Skeletal muscle tissue (tissue), 4 donors: ENCODE results near the gene SRD5A1. TPM values are rescaled to one million over a fixed set of nuclear protein-coding genes. Genes with fewer than 3 reads are reported as not detected.
A peak's percentile ranks its signal among the peaks of the same experiment; 100 is the strongest.

Experiments used
- H3K27ac ChIP-seq: one replicate; pipeline ENCODE4 v1.7.0; 2013; ENCODE audit warnings: mild to moderate bottlenecking, low read depth, low read length, inconsistent platforms
- H3K27me3 ChIP-seq, 3 donors: one replicate each; pipeline ENCODE4 v1.7.0; 2013; ENCODE audit warnings: low read length in 3 of 3; ENCODE audit not compliant: control insufficient read depth in 3 of 3, insufficient read depth in 3 of 3
- H3K36me3 ChIP-seq, 3 donors: one replicate each; pipeline ENCODE4 v1.7.0; 2013; ENCODE audit warnings: low read length in 3 of 3; ENCODE audit not compliant: control insufficient read depth in 3 of 3, insufficient read depth in 3 of 3
- H3K4me1 ChIP-seq, 3 donors: one replicate each; pipeline ENCODE4 v1.7.0; 2013; ENCODE audit warnings: low read length in 3 of 3, mild to moderate bottlenecking in 3 of 3; ENCODE audit not compliant: control insufficient read depth in 3 of 3, insufficient read depth in 3 of 3
- H3K4me3 ChIP-seq, 3 donors: one replicate each; pipeline ENCODE4 v1.7.0; 2013; ENCODE audit warnings: low read length in 3 of 3
- H3K9ac ChIP-seq, 3 donors: one replicate each; pipeline ENCODE4 v1.7.0; 2013; ENCODE audit warnings: low read length in 3 of 3, mild to moderate bottlenecking in 3 of 3, moderate library complexity in 2 of 3, low read depth in 1 of 3
- H3K9me3 ChIP-seq, 3 donors: one replicate each; pipeline ENCODE4 v1.7.0; 2013; ENCODE audit warnings: low read length in 3 of 3; ENCODE audit not compliant: control insufficient read depth in 3 of 3
- total RNA-seq: library from RNA; depleted of rRNA; stranded (reverse); fragments of >200 nt; gene quantifications from one replicate; pipeline ENCODE4 v1.2.3, GENCODE V29; 2014
- donor health status: Osteomylitis.

Gene SRD5A1
- total RNA-seq, 1 donor from 2014 or later, result 4.2 TPM

DNA sequence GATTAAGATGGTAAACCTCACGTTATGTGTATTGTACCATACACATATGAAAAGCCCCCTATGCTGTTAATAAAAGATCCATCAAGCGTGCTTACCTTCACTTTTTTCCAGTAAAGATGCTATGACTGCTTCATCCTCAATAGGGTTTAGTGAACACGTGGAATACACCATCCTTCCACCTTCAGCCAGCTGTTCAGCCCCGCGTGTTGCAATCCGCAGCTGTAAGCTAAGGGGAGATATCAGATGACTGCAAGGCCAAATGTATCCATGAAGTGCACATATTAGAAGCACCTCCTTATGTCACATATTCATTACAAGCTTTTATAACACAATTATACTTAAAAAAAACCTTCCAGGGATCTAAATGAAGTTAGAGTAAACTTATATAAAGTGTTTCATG, 16.6 kb upstream of the SRD5A1 start:
- Histone ChIP-seq H3K27me3 (no peaks in the 10 kb centered on the region), H3K36me3 (peaks cover 51 to 71% (median 68%) of the 10 kb centered on the region in 3 donors), H3K4me1 (peaks cover 0 to 9% (median 0%) of the 10 kb centered on the region in 3 donors), H3K9ac (no peak overlapping the region), H3K27ac (no peak overlapping the region), H3K9me3 (no peaks in the 10 kb centered on the region), H3K4me3 (no peak overlapping the region)

DNA sequence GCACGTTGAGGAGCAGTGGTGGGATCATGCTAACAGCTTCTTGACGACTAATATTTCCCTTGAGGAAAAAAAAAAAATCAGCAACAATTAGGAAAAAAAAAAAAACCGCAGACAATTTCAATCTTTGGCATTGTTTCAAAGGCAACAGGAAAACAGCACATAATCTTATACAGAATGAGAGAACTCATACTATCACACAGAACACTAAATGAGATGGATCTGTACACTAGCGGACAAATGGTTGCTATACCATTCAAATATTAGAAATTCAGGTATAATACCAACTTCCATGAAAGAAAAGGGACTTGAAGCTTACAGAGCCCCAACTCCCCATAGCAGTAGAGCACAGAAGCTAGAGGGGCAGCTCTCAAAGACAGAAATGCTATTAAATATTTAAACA, 10.0 kb upstream of the SRD5A1 start:
- no peaks in the 10 kb centered on the region for H3K27me3 ChIP-seq
- H3K27ac ChIP-seq, result no peak overlapping the region
- no peaks in the 10 kb centered on the region for H3K9me3 ChIP-seq
- H3K4me1 ChIP-seq, result no peaks in the 10 kb centered on the region
- peaks cover 46 to 66% (median 57%) of the 10 kb centered on the region in 3 donors for H3K36me3 ChIP-seq
- H3K4me3 ChIP-seq, result no peak overlapping the region
- H3K9ac ChIP-seq, result no peak overlapping the region

DNA sequence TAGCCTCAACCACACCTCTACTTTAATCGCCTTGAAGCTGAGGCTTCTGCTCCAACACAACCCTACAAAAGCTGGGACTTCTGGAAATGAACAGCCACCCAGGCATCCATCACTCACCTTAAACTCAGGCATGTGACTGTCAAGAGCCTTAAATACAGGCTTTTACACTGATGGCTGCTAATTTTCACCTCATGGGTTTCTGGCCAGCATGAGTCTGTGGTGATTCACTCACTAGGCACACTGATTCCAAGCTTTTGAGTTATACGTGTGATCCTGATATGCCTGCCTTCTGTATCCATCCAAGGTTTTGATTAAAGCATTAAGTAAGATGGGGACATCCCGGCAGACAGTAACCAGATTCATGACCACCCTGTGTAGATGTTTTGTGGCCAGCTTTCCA, 9.3 kb upstream of the SRD5A1 start:
- no peaks in the 10 kb centered on the region for H3K27me3 ChIP-seq
- H3K9ac ChIP-seq, result no peak overlapping the region
- H3K4me1 ChIP-seq, result no peaks in the 10 kb centered on the region
- no peak overlapping the region for H3K27ac ChIP-seq
- H3K36me3 ChIP-seq, result peaks cover 47 to 64% (median 54%) of the 10 kb centered on the region in 3 donors
- no peak overlapping the region for H3K4me3 ChIP-seq
- no peaks in the 10 kb centered on the region for H3K9me3 ChIP-seq

GRCh38 chr5:6626508-6626907, 6.7 kb upstream of the SRD5A1 start:
- no peak overlapping the region for H3K9ac ChIP-seq
- H3K4me1 ChIP-seq, result peaks cover 4 to 6% (median 5%) of the 10 kb centered on the region in 3 donors
- no peak overlapping the region for H3K4me3 ChIP-seq
- H3K9me3 ChIP-seq, result no peaks in the 10 kb centered on the region
- no peak overlapping the region for H3K27ac ChIP-seq
- H3K27me3 ChIP-seq, result no peaks in the 10 kb centered on the region
- H3K36me3 ChIP-seq, result peaks cover 43 to 65% (median 53%) of the 10 kb centered on the region in 3 donors

GRCh38 chr5:6631441-6631840, 1.8 kb upstream of the SRD5A1 start:
- Histone ChIP-seq H3K9me3 (no peaks in the 10 kb centered on the region), H3K36me3 (peaks cover 22 to 30% (median 22%) of the 10 kb centered on the region in 3 donors), H3K4me1 (peaks cover 18 to 22% (median 21%) of the 10 kb centered on the region in 3 donors), H3K27ac (no peak overlapping the region), H3K27me3 (no peaks in the 10 kb centered on the region), H3K4me3 (no peak overlapping the region), H3K9ac (no peak overlapping the region)

DNA sequence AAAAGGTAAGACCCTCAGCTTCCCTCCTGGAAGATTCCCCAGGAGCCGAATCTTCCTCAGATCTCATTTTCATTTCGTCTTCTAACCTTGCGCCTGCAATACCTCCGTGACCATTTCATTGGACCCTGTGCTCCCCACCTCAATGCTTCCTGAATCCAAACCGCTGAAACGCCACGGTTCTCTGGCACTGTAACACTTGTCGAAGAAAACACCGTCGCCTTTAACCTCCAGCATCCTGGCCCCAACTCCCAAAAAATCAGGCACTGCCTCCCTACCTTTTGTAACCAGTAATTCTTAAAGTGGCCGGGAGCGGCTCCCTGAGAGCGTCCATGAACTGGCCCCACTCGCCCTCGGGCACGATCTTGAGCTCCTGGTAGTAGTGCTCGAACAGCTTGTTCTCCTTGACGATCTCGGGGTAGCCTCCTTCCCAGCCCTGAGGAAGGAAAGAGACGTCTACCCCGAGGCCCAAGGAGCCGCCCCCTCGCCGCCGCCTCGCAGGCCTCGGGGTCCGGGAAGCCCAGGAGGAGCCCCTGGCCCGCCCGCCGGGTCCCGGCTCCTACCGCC, 834 bp upstream of the SRD5A1 start:
- H3K27ac ChIP-seq, result peak overlapping the region; percentile 92
- H3K9ac ChIP-seq, result peak overlapping the region; percentile 90 to 91 (median 90)
- peaks cover 18 to 23% (median 21%) of the 10 kb centered on the region in 3 donors for H3K4me1 ChIP-seq
- H3K9me3 ChIP-seq, result no peaks in the 10 kb centered on the region
- H3K36me3 ChIP-seq, result peaks cover 18 to 22% (median 19%) of the 10 kb centered on the region in 3 donors
- peak overlapping the region; percentile 84 to 95 (median 88) for H3K4me3 ChIP-seq
- no peaks in the 10 kb centered on the region for H3K27me3 ChIP-seq

DNA sequence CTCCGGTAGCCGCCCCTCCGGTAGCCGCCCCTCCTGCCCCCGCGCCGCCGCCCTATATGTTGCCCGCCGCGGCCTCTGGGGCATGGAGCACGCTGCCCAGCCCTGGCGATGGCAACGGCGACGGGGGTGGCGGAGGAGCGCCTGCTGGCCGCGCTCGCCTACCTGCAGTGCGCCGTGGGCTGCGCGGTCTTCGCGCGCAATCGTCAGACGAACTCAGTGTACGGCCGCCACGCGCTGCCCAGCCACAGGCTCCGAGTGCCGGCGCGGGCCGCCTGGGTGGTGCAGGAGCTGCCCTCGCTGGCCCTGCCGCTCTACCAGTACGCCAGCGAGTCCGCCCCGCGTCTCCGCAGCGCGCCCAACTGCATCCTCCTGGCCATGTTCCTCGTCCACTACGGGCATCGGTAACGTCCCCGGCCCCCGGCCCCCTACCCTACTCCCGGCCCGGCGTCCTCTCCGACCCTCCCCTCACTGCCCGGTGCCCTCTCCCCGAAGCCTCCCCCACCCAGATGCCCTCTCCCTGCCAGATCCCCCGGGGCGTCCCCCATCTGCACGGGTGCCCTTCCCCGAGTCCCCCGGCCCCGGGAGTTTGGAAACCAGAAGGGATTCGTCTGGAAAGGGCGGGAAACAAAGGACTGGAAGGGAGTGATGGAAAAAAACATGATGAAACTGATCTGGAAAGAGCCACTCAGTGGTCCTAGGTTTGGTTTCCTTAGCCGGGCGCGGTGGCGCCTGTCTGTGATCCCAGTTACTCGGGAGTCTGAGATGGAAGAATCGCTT, 417 bp downstream of the SRD5A1 start:
- Histone ChIP-seq H3K27me3 (no peaks in the 10 kb centered on the region), H3K9me3 (no peaks in the 10 kb centered on the region), H3K4me1 (peaks cover 18 to 23% (median 21%) of the 10 kb centered on the region in 3 donors), H3K36me3 (peaks cover 11 to 22% (median 18%) of the 10 kb centered on the region in 3 donors), H3K27ac (peak overlapping the region; percentile 92), H3K9ac (peak overlapping the region in 2 of 3 donors; percentile 90 to 91), H3K4me3 (peak overlapping the region; percentile 73 to 88 (median 84))

DNA sequence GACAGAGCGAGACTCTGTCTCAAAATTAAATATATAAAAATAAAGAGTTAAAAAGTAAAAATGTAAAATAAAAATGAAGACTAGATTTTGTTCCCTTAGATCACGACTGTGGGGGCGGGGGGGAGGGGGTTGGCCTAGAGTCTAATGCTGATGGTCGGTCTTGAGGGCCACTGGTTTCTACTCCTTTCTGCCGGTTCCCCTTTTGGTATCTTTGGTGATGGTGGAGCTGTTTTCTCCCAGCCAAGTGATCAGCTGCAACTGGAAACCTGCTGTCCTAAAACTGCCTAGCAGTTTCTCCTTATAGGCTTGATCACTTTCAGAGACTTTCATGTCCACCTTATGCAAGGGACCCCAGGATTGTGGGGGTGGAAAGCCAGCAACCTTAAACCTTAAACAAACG, 1.1 kb downstream of the SRD5A1 start:
- Histone ChIP-seq H3K4me3 (peak overlapping the region in 2 of 3 donors; percentile 73 to 88), H3K27me3 (no peaks in the 10 kb centered on the region), H3K4me1 (peaks cover 18 to 23% (median 21%) of the 10 kb centered on the region in 3 donors), H3K36me3 (peaks cover 7 to 16% (median 14%) of the 10 kb centered on the region in 3 donors), H3K9me3 (no peaks in the 10 kb centered on the region), H3K9ac (peak overlapping the region in 1 of 3 donors; percentile 90), H3K27ac (no peak overlapping the region)

- no peak overlapping the region for H3K27ac ChIP-seq
- no peak overlapping the region for H3K4me3 ChIP-seq
- H3K9me3 ChIP-seq, result no peaks in the 10 kb centered on the region
- peaks cover 18 to 23% (median 21%) of the 10 kb centered on the region in 3 donors for H3K4me1 ChIP-seq
- no peaks in the 10 kb centered on the region for H3K27me3 ChIP-seq
- H3K9ac ChIP-seq, result no peak overlapping the region
- H3K36me3 ChIP-seq, result peaks cover 7 to 10% (median 8%) of the 10 kb centered on the region in 3 donors
Observed at GRCh38 chr5:6634788-6635430, 1.7 kb downstream of the SRD5A1 start.

- H3K9me3 ChIP-seq, result no peaks in the 10 kb centered on the region
- no peak overlapping the region for H3K27ac ChIP-seq
- no peak overlapping the region for H3K4me3 ChIP-seq
- no peak overlapping the region for H3K9ac ChIP-seq
- peaks cover 2 to 3% (median 3%) of the 10 kb centered on the region in 3 donors for H3K36me3 ChIP-seq
- H3K27me3 ChIP-seq, result no peaks in the 10 kb centered on the region
- H3K4me1 ChIP-seq, result peaks cover 16 to 20% (median 17%) of the 10 kb centered on the region in 3 donors
Observed at GRCh38 chr5:6636293-6636692, 3.1 kb downstream of the SRD5A1 start.
